ENCODE results near the gene ATRAID. TPM values are rescaled to one million over a fixed set of nuclear protein-coding genes. Genes with fewer than 3 reads are reported as not detected.

Gene ATRAID
- total and polyA plus RNA-seq, 3 experiments from 2014 or later: 101 to 296 (median 106) TPM

- ChIA-PET POLR2A (interaction anchor here (0.6 kb wide), 1 partner anchor 8 kb away, joined by 6 read pairs; no protein-coding TSS in a partner anchor), CTCF (no interaction called here)
- Mint-ChIP-seq H3K27me3 (no peaks in the 10 kb centered on the region), H3K36me3 (peaks cover 24 to 87% (median 36%) of the 10 kb centered on the region in 3 donors), H3K9me3 (no peaks in the 10 kb centered on the region), H3K27ac (no peak overlapping the region), H3K4me1 (no peaks in the 10 kb centered on the region), H3K4me3 (no peak overlapping the region)
- no peak for DNase-seq
- Histone ChIP-seq H3K27me3 (ENCODE audit: insufficient read depth, low read length, poor library complexity, severe bottlenecking) (no peaks in the 10 kb centered on the region), H3K4me3 (ENCODE audit: low read length) (no peak overlapping the region), H3K9me3 (ENCODE audit: low read length) (no peaks in the 10 kb centered on the region), H3K27ac (ENCODE audit: low read depth, low read length) (no peak overlapping the region), H3K4me1 (ENCODE audit: insufficient read depth, low read length) (no peaks in the 10 kb centered on the region), H3K36me3 (ENCODE audit: insufficient read depth, low read length) (peaks cover 52% of the 10 kb centered on the region)
Measured at GRCh38 chr2:27227501-27227900, 15.7 kb downstream of the ATRAID start.

GRCh38 chr2:27231921-27232320 lies 20.1 kb downstream of the ATRAID start:
- Histone ChIP-seq H3K9me3 (ENCODE audit: low read length) (no peaks in the 10 kb centered on the region), H3K36me3 (ENCODE audit: insufficient read depth, low read length) (peaks cover 59% of the 10 kb centered on the region), H3K4me3 (ENCODE audit: low read length) (no peak overlapping the region), H3K27me3 (ENCODE audit: insufficient read depth, low read length, poor library complexity, severe bottlenecking) (no peaks in the 10 kb centered on the region), H3K4me1 (ENCODE audit: insufficient read depth, low read length) (no peaks in the 10 kb centered on the region), H3K27ac (ENCODE audit: low read depth, low read length) (no peak overlapping the region)
- peaks cover 22 to 88% (median 32%) of the 10 kb centered on the region in 3 donors for H3K36me3 Mint-ChIP-seq
- H3K27ac Mint-ChIP-seq: peak overlapping the region in 1 of 8 donors; percentile 32
- no peaks in the 10 kb centered on the region for H3K9me3 Mint-ChIP-seq
- H3K4me1 Mint-ChIP-seq: no peaks in the 10 kb centered on the region
- no peaks in the 10 kb centered on the region for H3K27me3 Mint-ChIP-seq
- no peak for DNase-seq
- H3K4me3 Mint-ChIP-seq: no peak overlapping the region
- ChIA-PET POLR2A (interaction anchor here (1.6 kb wide), 1 partner anchor 19 kb away, joined by 3 read pairs; no protein-coding TSS in a partner anchor), CTCF (no interaction called here)

GRCh38 chr2:27233341-27233740 lies 21.5 kb downstream of the ATRAID start:
- Mint-ChIP-seq H3K4me1 (no peaks in the 10 kb centered on the region), H3K4me3 (no peak overlapping the region), H3K27ac (no peak overlapping the region), H3K36me3 (peaks cover 11 to 88% (median 26%) of the 10 kb centered on the region in 3 donors), H3K9me3 (no peaks in the 10 kb centered on the region), H3K27me3 (no peaks in the 10 kb centered on the region)
- CTCF ChIA-PET: no interaction called here
- H3K27ac ChIP-seq (ENCODE audit: low read depth, low read length): no peak overlapping the region
- H3K4me1 ChIP-seq (ENCODE audit: insufficient read depth, low read length): no peaks in the 10 kb centered on the region
- POLR2A ChIA-PET: no interaction called here
- no peak for DNase-seq
- no peak overlapping the region for H3K4me3 ChIP-seq (ENCODE audit: low read length)
- peaks cover 64% of the 10 kb centered on the region for H3K36me3 ChIP-seq (ENCODE audit: insufficient read depth, low read length)
- H3K9me3 ChIP-seq (ENCODE audit: low read length): no peaks in the 10 kb centered on the region
- no peaks in the 10 kb centered on the region for H3K27me3 ChIP-seq (ENCODE audit: insufficient read depth, low read length, poor library complexity, severe bottlenecking)

- Mint-ChIP-seq H3K36me3 (peaks cover 11 to 97% (median 24%) of the 10 kb centered on the region in 3 donors), H3K27me3 (no peaks in the 10 kb centered on the region), H3K27ac (no peak overlapping the region), H3K4me1 (peaks cover 0 to under 1% (median 0%) of the 10 kb centered on the region in 3 donors), H3K4me3 (no peak overlapping the region), H3K9me3 (no peaks in the 10 kb centered on the region)
- CTCF ChIA-PET: interaction anchor here (0.7 kb wide), 1 partner anchor 43 kb away, joined by 3 read pairs; no protein-coding TSS in a partner anchor
- no peaks in the 10 kb centered on the region for H3K27me3 ChIP-seq (ENCODE audit: insufficient read depth, low read length, poor library complexity, severe bottlenecking)
- no peak for DNase-seq
- POLR2A ChIA-PET: no interaction called here
- peaks cover 87% of the 10 kb centered on the region for H3K36me3 ChIP-seq (ENCODE audit: insufficient read depth, low read length)
- no peak overlapping the region for H3K4me3 ChIP-seq (ENCODE audit: low read length)
- H3K27ac ChIP-seq (ENCODE audit: low read depth, low read length): no peak overlapping the region
- no peaks in the 10 kb centered on the region for H3K4me1 ChIP-seq (ENCODE audit: insufficient read depth, low read length)
- H3K9me3 ChIP-seq (ENCODE audit: low read length): no peaks in the 10 kb centered on the region
Measured at GRCh38 chr2:27236136-27236535, 24.3 kb downstream of the ATRAID start.

GRCh38 chr2:27236626-27237025 lies 24.8 kb downstream of the ATRAID start:
- POLR2A ChIA-PET: no interaction called here
- H3K36me3 Mint-ChIP-seq: peaks cover 11 to 97% (median 23%) of the 10 kb centered on the region in 3 donors

GRCh38 chr2:27237341-27237945 lies 25.6 kb downstream of the ATRAID start:
- Histone ChIP-seq H3K36me3 (ENCODE audit: insufficient read depth, low read length) (peaks cover 79% of the 10 kb centered on the region), H3K27ac (ENCODE audit: low read depth, low read length) (no peak overlapping the region), H3K9me3 (ENCODE audit: low read length) (no peaks in the 10 kb centered on the region), H3K27me3 (ENCODE audit: insufficient read depth, low read length, poor library complexity, severe bottlenecking) (no peaks in the 10 kb centered on the region), H3K4me1 (ENCODE audit: insufficient read depth, low read length) (no peaks in the 10 kb centered on the region), H3K4me3 (ENCODE audit: low read length) (no peak overlapping the region)
- no peak overlapping the region for H3K4me3 Mint-ChIP-seq
- H3K4me1 Mint-ChIP-seq: peaks cover 0 to 10% (median 3%) of the 10 kb centered on the region in 3 donors
- H3K27ac Mint-ChIP-seq: no peak overlapping the region
- no peak for DNase-seq
- ChIA-PET POLR2A (no interaction called here), CTCF (no interaction called here)
- H3K36me3 Mint-ChIP-seq: peaks cover 11 to 97% (median 21%) of the 10 kb centered on the region in 3 donors
- no peaks in the 10 kb centered on the region for H3K9me3 Mint-ChIP-seq
- H3K27me3 Mint-ChIP-seq: no peaks in the 10 kb centered on the region

More at GRCh38 chr2:27236626-27237025, 24.8 kb downstream of the ATRAID start:
- Histone ChIP-seq H3K36me3 (ENCODE audit: insufficient read depth, low read length) (peaks cover 87% of the 10 kb centered on the region), H3K4me1 (ENCODE audit: insufficient read depth, low read length) (no peaks in the 10 kb centered on the region), H3K27me3 (ENCODE audit: insufficient read depth, low read length, poor library complexity, severe bottlenecking) (no peaks in the 10 kb centered on the region), H3K4me3 (ENCODE audit: low read length) (no peak overlapping the region), H3K27ac (ENCODE audit: low read depth, low read length) (no peak overlapping the region), H3K9me3 (ENCODE audit: low read length) (no peaks in the 10 kb centered on the region)
- DNase-seq: no peak
- Mint-ChIP-seq H3K9me3 (no peaks in the 10 kb centered on the region), H3K27me3 (no peaks in the 10 kb centered on the region), H3K4me3 (no peak overlapping the region), H3K4me1 (peaks cover 0 to 3% (median 3%) of the 10 kb centered on the region in 3 donors), H3K27ac (no peak overlapping the region)
- CTCF ChIA-PET: no interaction called here

GRCh38 chr2:27238976-27239375 lies 27.1 kb downstream of the ATRAID start:
- Histone ChIP-seq H3K27me3 (ENCODE audit: insufficient read depth, low read length, poor library complexity, severe bottlenecking) (no peaks in the 10 kb centered on the region), H3K4me1 (ENCODE audit: insufficient read depth, low read length) (no peaks in the 10 kb centered on the region), H3K4me3 (ENCODE audit: low read length) (no peak overlapping the region), H3K36me3 (ENCODE audit: insufficient read depth, low read length) (peaks cover 77% of the 10 kb centered on the region), H3K27ac (ENCODE audit: low read depth, low read length) (no peak overlapping the region), H3K9me3 (ENCODE audit: low read length) (no peaks in the 10 kb centered on the region)
- ChIA-PET CTCF (no interaction called here), POLR2A (no interaction called here)
- H3K9me3 Mint-ChIP-seq: no peaks in the 10 kb centered on the region
- peak overlapping the region in 1 of 8 donors; percentile 70 for H3K27ac Mint-ChIP-seq
- DNase-seq: no peak
- peaks cover 0 to 10% (median 3%) of the 10 kb centered on the region in 3 donors for H3K4me1 Mint-ChIP-seq
- H3K4me3 Mint-ChIP-seq: no peak overlapping the region
- peaks cover 6 to 97% (median 16%) of the 10 kb centered on the region in 3 donors for H3K36me3 Mint-ChIP-seq
- no peaks in the 10 kb centered on the region for H3K27me3 Mint-ChIP-seq

GRCh38 chr2:27240406-27240805 lies 28.6 kb downstream of the ATRAID start:
- no peaks in the 10 kb centered on the region for H3K27me3 Mint-ChIP-seq
- H3K9me3 Mint-ChIP-seq: no peaks in the 10 kb centered on the region
- H3K4me1 ChIP-seq (ENCODE audit: insufficient read depth, low read length): no peaks in the 10 kb centered on the region
- H3K27me3 ChIP-seq (ENCODE audit: insufficient read depth, low read length, poor library complexity, severe bottlenecking): no peaks in the 10 kb centered on the region
- no peak overlapping the region for H3K27ac ChIP-seq (ENCODE audit: low read depth, low read length)
- H3K4me3 ChIP-seq (ENCODE audit: low read length): no peak overlapping the region
- H3K36me3 Mint-ChIP-seq: peaks cover 0 to 88% (median 11%) of the 10 kb centered on the region in 3 donors
- H3K9me3 ChIP-seq (ENCODE audit: low read length): no peaks in the 10 kb centered on the region
- no peak overlapping the region for H3K4me3 Mint-ChIP-seq
- H3K4me1 Mint-ChIP-seq: peaks cover 0 to 10% (median 3%) of the 10 kb centered on the region in 3 donors
- CTCF ChIA-PET: no interaction called here
- no peak for DNase-seq
- H3K27ac Mint-ChIP-seq: no peak overlapping the region
- peaks cover 63% of the 10 kb centered on the region for H3K36me3 ChIP-seq (ENCODE audit: insufficient read depth, low read length)
- POLR2A ChIA-PET: no interaction called here
